Activated CD4-positive, alpha-beta T cell treated with anti-CD3 and anti-CD28 coated beads, Interleukin-2, amount 50 U/mL, for 48 hours (primary cell): ENCODE data around the gene RAB28.
"Not testable (repeated sequence)": the region's sequence is repeated elsewhere in the genome, so short reads cannot be mapped to it uniquely, and the experiment has no call there.

ENCODE experiments used
- DNase-seq, 2 experiments: peaks; one replicate each; pipeline ENCODE4 v3.0.0-alpha.2; 2020

RAB28 gene

DNA sequence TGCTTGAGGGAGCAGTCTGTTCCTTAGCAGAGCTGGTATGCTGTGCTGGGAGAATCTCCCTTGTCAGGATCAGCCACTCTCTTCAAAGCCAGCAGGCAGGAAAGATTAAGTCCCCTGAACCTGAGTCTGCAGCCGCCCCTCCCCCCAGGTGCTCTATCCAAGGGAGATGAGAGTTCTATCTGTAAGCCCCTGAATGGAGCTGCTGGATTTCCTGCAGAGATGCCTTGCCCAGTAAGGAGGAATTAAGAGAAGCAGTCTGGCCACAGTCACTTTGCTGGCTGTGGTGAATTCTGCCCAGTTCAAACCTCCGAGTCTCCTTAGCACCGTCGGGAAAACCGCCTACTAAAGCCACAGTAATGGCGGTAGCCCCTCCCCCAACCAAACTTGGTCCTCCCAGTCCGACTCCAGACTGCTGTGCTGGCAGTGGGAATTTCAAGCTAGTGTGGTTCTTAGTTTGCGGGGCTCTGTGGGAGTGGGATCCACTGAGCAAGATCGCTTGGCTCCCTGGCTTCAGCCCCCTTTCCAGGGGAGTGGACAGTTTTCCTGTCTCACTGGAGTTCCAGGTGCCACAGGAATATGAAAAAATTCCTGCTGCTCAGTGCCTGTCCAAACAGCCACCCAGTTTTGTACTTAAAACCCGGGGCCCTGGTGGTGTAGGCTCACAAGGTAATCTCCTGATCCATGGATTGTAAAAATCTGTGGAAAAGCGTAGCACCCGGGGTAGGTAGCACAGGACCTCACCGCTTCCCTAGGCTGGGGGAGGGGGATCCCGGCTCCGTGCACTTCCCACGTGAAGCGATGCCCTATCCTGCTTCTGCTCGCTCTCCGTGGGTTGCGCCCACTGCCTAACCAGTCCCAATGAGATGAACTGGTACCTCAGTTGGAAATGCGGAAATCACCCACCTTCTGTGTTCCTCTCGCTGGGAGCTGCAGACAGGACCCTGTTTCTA lies 38.0 kb downstream of the RAB28 start:
- DNase-seq, result no peak

DNA sequence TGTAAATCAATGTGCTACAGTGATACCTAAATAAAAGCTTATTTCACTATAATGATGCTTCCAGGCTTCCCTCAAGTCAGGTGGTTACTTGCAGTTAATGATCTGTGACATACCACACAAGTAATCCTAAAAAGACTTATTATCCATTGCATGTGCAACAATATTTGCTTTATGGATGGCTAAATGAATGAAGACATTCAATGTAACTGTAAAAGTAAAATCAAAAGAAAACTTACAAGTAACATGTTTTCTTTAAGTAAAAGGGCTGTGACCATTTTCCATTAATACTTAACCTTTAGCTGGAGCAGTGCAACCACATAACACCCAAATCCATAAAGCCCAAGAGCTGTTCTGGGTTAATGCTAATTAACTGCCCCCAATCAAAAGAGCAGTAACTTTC lies 42.6 kb downstream of the RAB28 start:
- no peak for DNase-seq

DNA sequence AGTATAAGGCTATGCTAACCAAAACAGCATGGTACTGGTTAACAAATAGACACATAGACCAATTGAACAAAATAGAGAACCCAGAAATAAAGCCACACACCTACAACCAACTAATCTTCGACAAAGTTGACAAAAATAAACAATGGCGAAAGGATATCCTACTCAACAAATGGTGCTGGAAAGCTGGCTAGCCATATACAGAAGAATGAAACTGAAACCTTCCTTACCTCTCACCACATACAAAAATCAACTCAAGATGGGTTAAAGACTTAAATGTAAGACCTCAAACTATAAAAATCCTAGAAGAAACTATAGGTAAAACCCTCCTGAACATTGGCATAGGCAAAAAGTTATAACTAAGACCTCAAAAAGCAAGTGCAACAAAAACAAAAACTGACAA lies 47.2 kb downstream of the RAB28 start:
- no peak for DNase-seq

DNA sequence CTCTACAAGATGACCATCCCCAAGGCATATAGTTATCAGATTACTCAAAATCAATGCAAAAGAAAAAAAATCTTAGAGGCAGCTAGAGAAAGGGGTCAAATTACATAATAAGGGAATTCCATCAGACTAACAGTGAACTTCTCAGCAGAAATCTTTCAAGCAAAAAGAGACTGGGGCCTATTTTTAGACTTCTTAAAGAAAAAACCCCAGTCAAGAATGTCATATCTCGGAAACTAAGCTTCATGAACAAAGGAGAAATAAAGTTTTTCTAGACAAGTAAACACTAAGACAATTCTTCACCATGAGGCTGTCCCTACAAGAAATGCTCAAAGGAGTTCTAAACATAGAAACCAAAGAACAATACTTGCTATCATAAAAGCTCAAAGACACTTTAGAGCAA lies 51.7 kb downstream of the RAB28 start:
- DNase-seq, result no peak

DNA sequence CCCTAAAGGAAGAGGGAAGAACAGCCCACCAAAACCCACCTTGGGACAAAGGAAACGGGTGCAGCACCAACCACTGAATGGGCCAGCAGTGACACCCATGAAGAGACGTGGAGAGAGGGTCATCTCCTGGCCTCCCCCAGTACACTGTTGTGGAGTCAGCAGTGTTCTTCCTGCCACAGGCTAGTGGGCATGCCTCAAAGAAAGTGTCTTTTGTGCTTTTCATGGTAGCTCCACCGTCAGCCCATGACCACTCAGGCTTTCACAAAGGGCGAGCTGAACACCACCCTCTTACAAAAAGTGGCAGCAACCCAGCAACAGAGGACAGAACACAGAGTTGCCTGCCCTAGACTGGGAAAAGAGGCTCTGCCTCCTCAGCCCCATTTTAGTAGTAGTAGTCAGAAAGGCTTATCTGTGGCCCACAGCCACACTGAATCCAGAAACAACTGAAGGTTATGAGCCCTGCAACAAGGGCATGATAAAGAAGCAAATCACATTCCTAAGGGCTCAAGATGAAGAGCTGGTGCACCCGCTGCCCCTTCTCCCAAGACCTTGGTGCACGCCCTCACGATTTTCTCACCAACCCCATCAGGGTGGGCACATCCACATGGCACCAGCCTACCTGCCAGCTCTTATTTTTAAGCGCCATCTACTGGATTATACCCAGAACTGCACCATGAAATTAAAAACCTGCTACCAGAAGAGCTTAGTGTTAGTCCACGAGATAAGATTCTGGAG lies 53.1 kb downstream of the RAB28 start:
- no peak for DNase-seq

DNA sequence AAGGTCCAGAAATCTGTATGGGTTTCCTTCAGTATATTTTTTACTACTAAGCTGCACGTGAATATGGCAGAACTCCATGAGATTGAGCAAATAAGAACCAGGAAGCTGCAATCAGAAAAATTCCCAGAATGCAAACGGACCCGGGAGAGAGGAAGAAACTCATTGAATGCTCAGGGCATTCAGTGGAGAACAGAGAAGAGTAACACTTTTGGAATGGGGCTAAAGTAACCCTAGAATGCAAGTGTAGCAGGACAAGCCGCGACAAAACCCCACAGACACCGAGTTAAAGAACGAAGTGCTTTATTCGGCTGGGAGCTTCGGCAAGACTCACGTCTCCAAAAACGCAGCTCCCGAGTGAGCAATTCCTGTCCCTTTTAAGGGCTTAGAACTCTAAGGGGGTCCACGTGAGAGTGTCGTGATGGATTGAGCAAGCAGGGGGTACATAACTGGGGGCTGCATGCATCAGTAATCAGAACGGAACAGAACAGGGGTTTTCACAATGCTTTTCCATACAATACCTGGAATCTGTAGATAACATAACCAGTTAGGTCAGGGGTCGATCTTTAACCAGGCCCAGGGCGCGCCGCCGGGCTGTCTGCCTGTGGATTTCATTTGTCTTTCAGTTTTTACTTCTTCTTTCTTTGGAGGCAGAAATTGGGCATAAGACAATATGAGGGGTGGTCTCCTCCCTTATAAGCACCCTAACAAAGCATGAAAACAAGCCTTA lies 56.4 kb downstream of the RAB28 start:
- DNase-seq, result no peak

DNA sequence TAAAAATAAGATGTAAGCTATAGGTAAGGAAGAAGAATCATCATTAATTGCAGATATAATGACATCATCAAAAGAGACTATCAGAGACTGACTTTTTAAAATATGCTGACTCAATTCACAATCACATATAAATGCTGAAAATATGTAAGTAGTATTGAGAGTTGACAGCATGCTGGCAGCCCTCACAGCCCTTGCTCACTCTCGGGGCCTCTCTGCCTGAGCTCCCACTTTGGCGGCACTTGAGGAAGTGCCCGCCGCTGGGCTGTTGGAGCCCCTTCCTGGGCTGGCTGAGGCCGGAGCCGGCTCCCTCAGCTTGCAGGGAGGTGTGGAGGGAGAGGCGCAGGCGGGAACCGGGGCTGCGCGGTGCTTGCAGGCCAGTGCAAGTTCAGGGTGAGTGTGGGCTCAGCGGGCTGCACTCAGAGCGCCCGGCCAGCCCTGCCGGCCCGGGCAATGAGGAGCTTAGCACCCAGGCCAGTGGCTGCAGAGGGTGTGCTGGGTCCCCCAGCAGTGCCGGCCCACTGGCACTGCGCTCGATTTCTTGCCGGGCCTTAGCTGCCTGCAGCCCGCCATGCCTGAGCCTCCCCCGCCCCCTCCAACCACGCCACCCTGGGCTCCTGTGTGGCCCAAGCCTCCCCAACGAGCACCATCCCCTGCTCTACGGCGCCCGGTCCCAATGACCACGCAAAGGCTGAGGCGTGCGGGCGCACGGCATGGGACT lies 68.9 kb downstream of the RAB28 start:
- no peak for DNase-seq

DNA sequence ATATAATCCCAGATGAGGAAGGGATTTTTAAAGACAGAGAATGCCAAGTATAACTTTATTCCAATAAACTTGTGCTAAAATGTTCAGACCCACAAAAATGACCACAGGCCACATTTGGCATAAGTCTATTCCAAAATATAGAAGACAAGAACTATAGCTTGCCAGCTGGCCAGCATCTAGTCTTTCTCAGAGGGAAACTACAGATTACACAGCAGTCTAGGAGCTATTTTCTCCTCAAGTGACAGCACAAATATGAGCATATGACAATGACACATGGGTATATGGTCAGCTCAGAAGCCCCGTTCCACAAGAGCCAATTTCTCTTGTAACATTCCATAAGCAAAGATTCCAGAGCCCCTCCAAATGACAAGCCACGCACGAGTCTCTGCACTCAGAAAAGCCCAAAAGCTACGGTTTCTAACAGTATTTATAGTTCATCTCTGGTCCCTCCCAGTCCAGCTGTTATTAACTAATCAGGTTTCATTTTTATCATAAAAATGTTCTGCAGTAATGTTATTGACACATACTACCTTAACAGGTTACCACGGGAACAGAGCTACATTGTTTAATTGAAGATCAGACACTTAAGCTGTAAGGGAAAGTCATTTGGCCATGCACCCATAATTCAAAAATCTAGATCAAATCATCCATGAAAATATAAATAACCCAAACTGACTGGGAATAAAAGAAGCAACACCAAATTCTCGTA lies 70.3 kb downstream of the RAB28 start:
- DNase-seq, result no peak

DNA sequence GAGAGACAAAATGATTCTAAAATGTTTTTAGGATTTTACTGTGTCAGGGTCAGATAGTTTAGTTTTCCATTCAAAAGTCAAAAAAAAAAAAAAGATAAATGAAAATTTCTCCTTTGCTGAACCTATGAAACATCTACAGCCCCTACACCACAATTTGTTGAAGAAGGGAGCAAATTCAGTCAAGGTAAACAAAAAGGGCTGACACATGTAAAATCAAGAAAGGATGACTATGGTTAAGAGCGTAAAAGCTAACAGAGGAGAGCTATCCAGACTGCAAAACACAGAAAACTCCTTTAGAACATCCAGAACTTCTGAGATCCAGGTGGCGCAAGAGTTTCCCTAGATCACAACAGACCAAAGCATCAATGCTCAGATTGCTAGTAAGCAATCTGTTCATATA lies 72.2 kb downstream of the RAB28 start:
- no peak for DNase-seq

DNA sequence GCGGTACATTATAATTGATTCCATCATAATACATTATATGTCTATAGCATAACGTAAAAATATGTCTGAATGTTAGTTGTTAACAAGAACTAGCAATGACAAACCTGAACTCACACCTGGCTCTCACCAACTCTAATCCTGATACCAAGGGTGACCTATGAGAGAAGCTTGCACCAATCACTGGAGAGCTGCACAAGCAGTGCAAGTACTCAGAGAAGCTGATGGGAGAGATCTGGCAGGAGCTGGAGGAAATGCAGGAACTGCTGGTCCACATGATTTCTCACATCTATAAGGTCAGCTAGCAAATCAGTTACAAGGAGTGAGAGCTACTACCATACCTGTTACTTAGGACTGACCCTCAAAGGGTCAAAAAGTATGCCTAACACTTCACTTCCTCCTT lies 74.8 kb downstream of the RAB28 start:
- no peak for DNase-seq

DNA sequence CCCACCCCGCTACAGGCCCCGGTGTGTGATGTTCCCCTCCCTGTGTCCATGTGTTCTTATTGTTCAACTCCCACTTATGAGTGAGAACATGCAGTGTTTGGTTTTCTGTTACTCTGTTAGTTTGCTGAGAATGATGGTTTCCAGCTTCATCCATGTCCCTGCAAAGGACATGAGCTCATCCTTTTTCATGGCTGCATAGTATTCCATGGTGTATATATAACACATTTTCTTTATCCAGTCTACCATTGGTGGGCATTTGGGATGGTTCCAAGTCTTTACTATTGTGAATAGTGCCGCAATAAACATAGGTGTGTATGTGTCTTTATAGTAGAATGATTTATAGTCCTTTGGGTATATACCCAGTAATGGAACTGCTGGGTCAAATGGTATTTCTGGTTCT lies 78.0 kb downstream of the RAB28 start:
- not testable (repeated sequence) for DNase-seq

DNA sequence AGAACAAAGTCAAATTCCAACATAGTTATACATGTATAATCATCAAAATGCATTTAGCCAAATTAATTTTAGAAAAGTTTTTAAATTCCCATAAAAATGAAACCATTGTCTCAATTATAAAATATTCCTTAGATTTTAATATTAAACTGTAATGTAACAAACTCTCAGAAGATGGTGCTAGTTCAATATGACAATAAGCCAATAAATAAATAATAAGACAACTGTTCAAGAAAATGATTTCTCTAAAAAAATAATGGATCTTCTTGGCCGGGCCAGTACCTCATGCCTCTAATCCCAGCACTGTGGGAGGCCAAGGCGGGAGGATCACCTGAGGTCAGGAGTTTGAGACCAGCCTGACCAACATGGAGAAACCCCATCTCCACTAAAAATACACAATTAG lies 80.3 kb downstream of the RAB28 start:
- DNase-seq, result no peak

DNA sequence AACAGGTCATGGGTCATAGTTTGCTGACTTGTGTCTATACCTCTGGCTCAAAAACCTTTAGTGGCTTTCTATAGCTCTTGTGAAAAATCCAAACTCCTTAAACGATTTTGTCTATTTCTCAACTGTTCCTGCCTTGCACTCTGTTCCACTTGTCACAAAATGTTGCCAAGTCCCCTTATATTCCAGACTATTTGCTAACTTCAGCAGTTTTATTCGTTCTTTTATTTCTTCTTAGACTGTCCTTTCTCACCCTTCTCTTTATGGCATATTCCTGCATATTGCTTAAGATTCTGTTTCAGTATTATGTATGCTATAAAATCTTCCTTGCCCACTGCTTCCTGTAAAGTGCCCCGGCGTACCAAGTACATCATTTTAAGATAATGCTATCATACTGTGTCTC lies 80.8 kb downstream of the RAB28 start:
- DNase-seq, result no peak

DNA sequence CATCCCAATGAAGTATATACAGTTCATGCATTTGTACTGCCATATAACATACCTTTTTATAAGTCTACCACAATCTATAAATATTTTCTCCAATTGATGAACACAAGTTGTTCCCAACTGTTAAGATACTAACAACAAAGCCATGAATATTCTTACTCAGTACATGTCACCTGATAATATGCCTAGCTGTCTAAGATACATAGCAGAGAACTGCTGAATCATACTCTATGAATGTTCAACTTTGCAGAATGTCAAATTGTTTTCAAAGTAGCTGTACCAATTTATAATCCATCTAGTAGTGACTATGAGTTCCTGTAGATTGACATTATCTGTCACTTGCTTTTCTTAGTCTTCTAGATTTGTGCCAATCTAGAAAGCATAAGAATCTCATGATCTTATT lies 84.9 kb downstream of the RAB28 start:
- no peak for DNase-seq

DNA sequence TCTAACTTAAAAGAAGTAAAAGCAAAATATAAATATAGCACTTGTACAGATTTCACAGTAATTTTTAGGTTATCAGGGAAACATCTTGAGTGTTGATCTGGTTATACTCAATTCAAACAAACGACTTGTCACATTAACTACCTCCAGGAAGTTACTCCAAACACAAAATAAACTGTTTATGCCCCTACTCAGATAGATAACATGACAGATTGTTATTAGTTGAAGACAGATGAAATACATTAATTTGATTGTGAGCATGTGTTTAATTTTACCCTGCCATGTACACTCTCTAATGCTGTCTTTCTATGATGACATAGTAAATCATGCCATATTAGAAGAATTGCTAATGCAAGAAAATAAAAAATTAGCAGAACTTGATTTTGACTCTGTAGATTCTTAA lies 88.0 kb downstream of the RAB28 start:
- DNase-seq, result no peak

DNA sequence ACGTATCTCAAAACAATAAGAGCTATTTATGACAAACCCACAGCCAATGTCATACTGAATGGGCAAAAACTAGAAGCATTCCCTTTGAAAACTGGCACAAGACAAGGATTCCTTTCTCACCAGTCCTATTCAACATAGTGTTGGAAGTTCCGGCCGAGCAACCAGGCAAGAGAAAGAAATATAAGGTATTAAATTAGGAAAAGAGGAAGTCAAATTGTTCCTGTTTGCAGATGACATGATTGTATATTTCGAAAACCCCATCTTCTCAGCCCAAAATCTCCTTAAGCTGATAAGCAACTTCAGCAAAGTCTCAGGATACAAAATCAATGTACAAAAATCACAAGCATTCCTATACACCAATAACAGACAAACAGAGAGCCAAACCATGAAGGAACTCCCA lies 94.2 kb downstream of the RAB28 start:
- not testable (repeated sequence) for DNase-seq

DNA sequence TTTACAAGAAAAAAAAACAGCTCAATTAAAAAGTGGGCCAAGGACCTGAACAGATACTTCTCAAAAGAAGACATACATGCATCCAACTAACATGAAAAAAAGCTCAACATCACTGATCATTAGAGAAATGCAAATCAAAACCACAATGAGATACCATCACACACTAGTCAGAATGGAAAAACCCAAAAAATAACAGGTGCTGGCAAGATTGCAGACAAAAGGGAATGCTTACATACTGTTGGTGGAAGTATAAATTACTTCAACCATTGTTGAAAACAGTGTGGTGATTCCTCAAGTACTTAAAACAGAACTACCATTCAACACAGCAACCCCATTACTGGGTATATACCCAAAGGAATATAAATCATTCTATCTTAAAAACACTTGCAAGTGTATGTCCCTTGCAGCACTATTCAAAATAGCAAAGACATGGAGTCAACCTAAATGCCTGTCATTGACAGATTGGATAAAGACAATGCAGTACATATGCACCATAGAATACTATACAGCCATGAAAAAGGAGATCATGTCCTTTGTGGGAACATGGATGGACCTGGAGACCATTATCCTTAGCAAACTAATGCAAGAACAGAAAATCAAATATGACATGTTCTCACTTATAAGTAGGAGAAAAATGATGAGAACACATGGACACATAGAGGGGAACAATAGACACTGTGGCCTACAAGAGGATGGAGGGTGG lies 97.6 kb downstream of the RAB28 start:
- DNase-seq, result no peak

DNA sequence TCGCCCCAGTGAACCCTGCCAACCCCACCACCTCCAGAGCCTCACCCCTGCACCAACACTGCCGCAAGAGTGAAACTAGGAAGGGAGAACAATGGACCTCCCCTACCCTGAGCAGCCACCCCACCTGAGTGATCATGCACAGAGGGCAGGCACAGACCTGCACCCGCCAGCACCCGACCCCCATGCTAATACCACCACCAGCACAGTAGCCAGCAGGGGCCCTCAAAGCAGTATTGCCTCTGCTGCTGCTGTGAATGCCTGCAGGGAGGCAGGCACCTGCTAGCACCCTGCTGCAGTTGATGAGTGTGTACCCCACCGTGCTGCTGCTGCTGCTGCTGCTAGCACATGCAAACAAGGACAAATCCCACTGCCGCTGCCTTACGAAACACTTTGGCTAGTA lies 100.1 kb downstream of the RAB28 start:
- no peak for DNase-seq

DNA sequence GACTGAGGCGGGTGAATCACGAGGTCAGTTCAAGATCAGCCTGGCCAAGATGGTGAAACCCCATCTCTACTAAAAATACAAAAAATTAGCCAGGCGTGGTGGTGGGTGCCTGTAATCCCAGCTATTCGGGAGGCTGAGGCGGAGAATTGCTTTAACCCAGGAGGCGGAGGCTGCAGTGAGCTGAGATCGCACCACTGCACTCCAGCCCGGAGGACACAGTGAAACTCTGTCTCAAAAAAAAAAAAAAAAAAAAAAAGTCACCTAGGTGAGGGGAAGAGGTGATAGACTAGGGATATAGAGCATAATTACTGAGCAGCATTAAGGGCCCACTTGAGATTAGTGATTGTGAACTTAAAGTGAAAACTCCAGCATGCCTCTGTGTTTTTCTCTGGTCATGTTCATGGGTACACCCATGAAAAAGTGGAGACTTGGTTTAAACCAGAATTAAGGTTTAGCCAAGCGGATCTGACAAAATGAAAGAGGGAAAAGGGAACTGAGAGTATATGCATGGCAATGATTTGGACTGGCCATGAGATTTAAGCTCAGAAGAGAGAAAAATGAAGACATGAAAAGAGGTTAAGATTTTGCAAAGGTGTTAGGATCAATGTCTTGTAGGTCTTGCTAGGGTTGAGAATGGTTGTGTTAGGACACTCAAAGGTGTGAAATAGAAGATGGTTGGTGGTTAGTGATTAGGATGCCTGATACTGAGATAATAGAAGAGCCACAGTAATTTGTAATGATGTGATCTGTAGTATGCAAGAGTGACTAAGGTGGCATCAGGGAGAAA lies 105.0 kb downstream of the RAB28 start:
- no peak for DNase-seq

DNA sequence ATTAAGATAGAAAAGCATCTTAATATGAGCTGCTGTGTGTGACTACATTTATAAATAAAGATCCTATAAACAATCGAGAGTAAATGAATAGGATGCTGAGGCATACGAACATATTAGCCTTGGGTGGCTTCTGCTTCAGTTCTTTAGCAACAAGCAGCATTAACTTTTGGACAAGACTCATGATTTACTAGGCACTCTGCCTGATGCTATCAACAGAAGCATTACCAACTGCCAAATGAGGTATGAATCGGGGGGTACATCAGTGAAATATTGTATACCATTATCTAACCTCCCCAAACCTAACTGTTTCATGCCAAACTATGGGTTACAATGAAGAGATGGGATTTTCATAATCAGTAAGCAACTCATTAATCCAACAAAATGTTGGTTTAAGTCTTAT lies 113.1 kb downstream of the RAB28 start:
- DNase-seq, result no peak

DNA sequence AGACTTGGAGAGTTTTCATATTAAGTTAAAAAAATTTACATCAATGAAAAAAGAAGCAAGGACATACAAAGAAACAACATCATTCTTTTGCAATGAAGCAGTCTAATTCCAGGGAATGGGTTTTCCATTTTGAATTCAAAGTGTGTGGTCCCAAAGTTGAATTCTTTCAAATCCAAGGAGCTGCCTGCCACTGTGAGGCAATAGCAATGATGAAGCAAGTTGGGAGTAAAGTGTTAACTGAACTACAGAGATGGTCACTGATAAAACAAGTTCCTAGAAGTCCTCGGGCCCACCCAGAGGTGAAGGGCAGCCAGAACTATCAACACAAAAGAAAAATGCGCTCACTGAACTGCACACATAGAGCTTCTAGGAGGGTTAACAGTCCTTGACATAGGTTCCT lies 115.9 kb downstream of the RAB28 start:
- DNase-seq, result no peak
